Neural cell (in vitro differentiated cells): Measurements from ENCODE around the gene TMEM63B. TPM values are rescaled to one million over a fixed set of nuclear protein-coding genes. Genes with fewer than 3 reads are reported as not detected.

Experiments used
- H2AFZ ChIP-seq: fragments of 200-600, 300-800 bp; sonication (generic), shearing (Covaris generic); 2 replicates; pipeline ENCODE4 v1.6.0; 2014; ENCODE audit warnings: low read depth, mild to moderate bottlenecking, antibody characterized with exemption, low read length, moderate library complexity
- H3F3A ChIP-seq: fragments of 200-600 bp; shearing (Covaris generic); 2 replicates; pipeline ENCODE4 v1.6.1; 2016; ENCODE audit warnings: mild to moderate bottlenecking, moderate library complexity, mixed read lengths, antibody characterized with exemption, low read length; ENCODE audit not compliant: insufficient read depth, poor library complexity, severe bottlenecking
- H3K27ac ChIP-seq: fragments of 200-600, 300-800 bp; sonication (generic), shearing (Covaris generic); 2 replicates; pipeline ENCODE4 v1.5.1; 2014; ENCODE audit warnings: mild to moderate bottlenecking, low read length, moderate library complexity
- H3K27me3 ChIP-seq: fragments of 300-800, 200-600 bp; sonication (generic), shearing (Covaris generic); 2 replicates; pipeline ENCODE4 v1.6.0; 2014; ENCODE audit warnings: mild to moderate bottlenecking, low read depth, low read length, moderate library complexity; ENCODE audit not compliant: insufficient read depth
- H3K36me3 ChIP-seq: fragments of 300-800, 200-600 bp; sonication (generic), shearing (Covaris generic); 2 replicates; pipeline ENCODE4 v1.5.1; 2014; ENCODE audit warnings: mild to moderate bottlenecking, antibody characterized with exemption, low read length, moderate library complexity; ENCODE audit not compliant: insufficient read depth
- H3K4me2 ChIP-seq: fragments of 300-800, 200-600 bp; sonication (generic), shearing (Covaris generic); 2 replicates; pipeline ENCODE4 v1.6.0; 2014; ENCODE audit warnings: mild to moderate bottlenecking, low read length
- H3K4me3 ChIP-seq: fragments of 300-800, 200-600 bp; sonication (generic), shearing (Covaris generic); 2 replicates; pipeline ENCODE4 v1.5.1; 2014; ENCODE audit warnings: mild to moderate bottlenecking, low read length, moderate library complexity
- H3K79me2 ChIP-seq: fragments of 200-600 bp; shearing (Covaris generic); replicated peaks from 2 replicates; pipeline ENCODE4 v1.6.0; 2014; ENCODE audit warnings: mild to moderate bottlenecking, low read length, moderate library complexity; ENCODE audit not compliant: insufficient read depth
- H3K9ac ChIP-seq: fragments of 300-800, 200-600 bp; sonication (generic), shearing (Covaris generic); 2 replicates; pipeline ENCODE4 v1.6.1; 2016; ENCODE audit warnings: mild to moderate bottlenecking, low read length, mixed read lengths
- H3K9me2 ChIP-seq: fragments of 200-600 bp; shearing (Covaris generic); 2 replicates; pipeline ENCODE4 v1.6.1; 2016; ENCODE audit warnings: mild to moderate bottlenecking, low read length, mixed read lengths; ENCODE audit not compliant: insufficient read depth
- H3K9me3 ChIP-seq: fragments of 200-600, 300-800 bp; sonication (generic), shearing (Covaris generic); 2 replicates; pipeline ENCODE4 v1.6.1; 2016; ENCODE audit warnings: mild to moderate bottlenecking, mixed run types, low read length, moderate library complexity, mixed read lengths
- H4K20me1 ChIP-seq: fragments of 200-600 bp; shearing (Covaris generic); 2 replicates; pipeline ENCODE4 v1.6.1; 2016; ENCODE audit warnings: mild to moderate bottlenecking, mixed run types; ENCODE audit not compliant: insufficient read depth
- CTCF ChIP-seq: fragments of 450-650 bp; IDR thresholded peaks from 2 replicates; pipeline ENCODE4 v1.5.1; 2014; ENCODE audit warnings: antibody characterized with exemption, mild to moderate bottlenecking, moderate library complexity; ENCODE audit not compliant: poor library complexity, severe bottlenecking
- EP300 ChIP-seq: fragments of 450-650 bp; conservative IDR thresholded peaks from 2 replicates; pipeline ENCODE4 v1.6.1; 2014; ENCODE audit warnings: antibody characterized with exemption, mild to moderate bottlenecking, moderate library complexity; ENCODE audit not compliant: poor library complexity, severe bottlenecking
- EZH2 ChIP-seq: fragments of 200-600, 300-800 bp; shearing (Covaris generic), sonication (generic); IDR thresholded peaks from 2 replicates; pipeline ENCODE4 v1.6.1; 2014; ENCODE audit warnings: antibody characterized with exemption, low read length, borderline replicate concordance, mild to moderate bottlenecking; ENCODE audit not compliant: insufficient read depth, poor library complexity, severe bottlenecking
- MXI1 ChIP-seq: fragments of 450-650 bp; conservative IDR thresholded peaks from 2 replicates; pipeline ENCODE4 v1.6.1; 2014; ENCODE audit warnings: antibody characterized with exemption, mild to moderate bottlenecking; ENCODE audit not compliant: poor library complexity, severe bottlenecking
- POLR2AphosphoS5 ChIP-seq: IDR thresholded peaks from 2 replicates; pipeline ENCODE4 v1.6.1; 2012
- RAD21 ChIP-seq: fragments of 450-650 bp; conservative IDR thresholded peaks from 2 replicates; pipeline ENCODE4 v1.6.1; 2014; ENCODE audit warnings: antibody characterized with exemption, mild to moderate bottlenecking, moderate library complexity
- REST ChIP-seq: IDR thresholded peaks from 2 replicates; pipeline ENCODE4 v1.6.1; 2012; ENCODE audit warnings: borderline replicate concordance
- SMC3 ChIP-seq: fragments of 450-650 bp; conservative IDR thresholded peaks from 2 replicates; pipeline ENCODE4 v1.6.1; 2014; ENCODE audit warnings: antibody characterized with exemption, mild to moderate bottlenecking, moderate library complexity; ENCODE audit not compliant: poor library complexity
- TAF1 ChIP-seq: IDR thresholded peaks from 2 replicates; pipeline ENCODE4 v1.6.1; 2012; ENCODE audit warnings: low read depth
- polyA plus RNA-seq: library from polyadenylated mRNA; depleted of rRNA; stranded (reverse); fragments of >200 nt; gene quantifications from 2 replicates; pipeline ENCODE4 v1.2.3, GENCODE V29; 2014

TMEM63B gene
- polyA plus RNA-seq, 1 donor from 2014 or later = 49.9 TPM

GRCh38 chr6:44138717-44139350, 11.5 kb downstream of the TMEM63B start:
- Histone ChIP-seq H3F3A (no peaks in the 10 kb centered on the region), H4K20me1 (no peaks in the 10 kb centered on the region), H3K9me2 (no peaks in the 10 kb centered on the region), H3K79me2 (no peaks in the 10 kb centered on the region), H2AFZ (no peak overlapping the region), H3K9me3 (no peaks in the 10 kb centered on the region), H3K27ac (no peak overlapping the region), H3K4me2 (no peak overlapping the region), H3K9ac (no peak overlapping the region), H3K27me3 (no peaks in the 10 kb centered on the region), H3K36me3 (no peaks in the 10 kb centered on the region), H3K4me3 (no peak overlapping the region)
- no peak for TF ChIP-seq EP300
- TF ChIP-seq MXI1 = no peak
- no peak for TF ChIP-seq POLR2AphosphoS5
- TF ChIP-seq EZH2 = no peak
- no peak for TF ChIP-seq REST
- no peak for TF ChIP-seq SMC3
- TF ChIP-seq TAF1 = no peak
- TF ChIP-seq CTCF = no peak
- no peak for TF ChIP-seq RAD21

GRCh38 chr6:44139351-44139743, 12.0 kb downstream of the TMEM63B start:
- Histone ChIP-seq H3K4me3 (no peak overlapping the region), H3F3A (no peaks in the 10 kb centered on the region), H3K4me2 (no peak overlapping the region), H3K36me3 (no peaks in the 10 kb centered on the region), H3K27me3 (no peaks in the 10 kb centered on the region), H3K27ac (no peak overlapping the region), H3K9ac (no peak overlapping the region), H3K9me2 (no peaks in the 10 kb centered on the region), H3K79me2 (no peaks in the 10 kb centered on the region), H3K9me3 (no peaks in the 10 kb centered on the region), H2AFZ (no peak overlapping the region), H4K20me1 (no peaks in the 10 kb centered on the region)
- no peak for TF ChIP-seq RAD21
- no peak for TF ChIP-seq TAF1
